ENCODE data around the gene DDX50. TPM values are rescaled to one million over a fixed set of nuclear protein-coding genes. Genes with fewer than 3 reads are reported as not detected.
A peak's percentile ranks its signal among the peaks of the same experiment; 100 is the strongest.

The DDX50 gene, protein sequence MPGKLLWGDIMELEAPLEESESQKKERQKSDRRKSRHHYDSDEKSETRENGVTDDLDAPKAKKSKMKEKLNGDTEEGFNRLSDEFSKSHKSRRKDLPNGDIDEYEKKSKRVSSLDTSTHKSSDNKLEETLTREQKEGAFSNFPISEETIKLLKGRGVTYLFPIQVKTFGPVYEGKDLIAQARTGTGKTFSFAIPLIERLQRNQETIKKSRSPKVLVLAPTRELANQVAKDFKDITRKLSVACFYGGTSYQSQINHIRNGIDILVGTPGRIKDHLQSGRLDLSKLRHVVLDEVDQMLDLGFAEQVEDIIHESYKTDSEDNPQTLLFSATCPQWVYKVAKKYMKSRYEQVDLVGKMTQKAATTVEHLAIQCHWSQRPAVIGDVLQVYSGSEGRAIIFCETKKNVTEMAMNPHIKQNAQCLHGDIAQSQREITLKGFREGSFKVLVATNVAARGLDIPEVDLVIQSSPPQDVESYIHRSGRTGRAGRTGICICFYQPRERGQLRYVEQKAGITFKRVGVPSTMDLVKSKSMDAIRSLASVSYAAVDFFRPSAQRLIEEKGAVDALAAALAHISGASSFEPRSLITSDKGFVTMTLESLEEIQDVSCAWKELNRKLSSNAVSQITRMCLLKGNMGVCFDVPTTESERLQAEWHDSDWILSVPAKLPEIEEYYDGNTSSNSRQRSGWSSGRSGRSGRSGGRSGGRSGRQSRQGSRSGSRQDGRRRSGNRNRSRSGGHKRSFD
- total RNA-seq = 10 to 100 TPM; 40.3 to 50.2 (median 43.9) TPM

DNA sequence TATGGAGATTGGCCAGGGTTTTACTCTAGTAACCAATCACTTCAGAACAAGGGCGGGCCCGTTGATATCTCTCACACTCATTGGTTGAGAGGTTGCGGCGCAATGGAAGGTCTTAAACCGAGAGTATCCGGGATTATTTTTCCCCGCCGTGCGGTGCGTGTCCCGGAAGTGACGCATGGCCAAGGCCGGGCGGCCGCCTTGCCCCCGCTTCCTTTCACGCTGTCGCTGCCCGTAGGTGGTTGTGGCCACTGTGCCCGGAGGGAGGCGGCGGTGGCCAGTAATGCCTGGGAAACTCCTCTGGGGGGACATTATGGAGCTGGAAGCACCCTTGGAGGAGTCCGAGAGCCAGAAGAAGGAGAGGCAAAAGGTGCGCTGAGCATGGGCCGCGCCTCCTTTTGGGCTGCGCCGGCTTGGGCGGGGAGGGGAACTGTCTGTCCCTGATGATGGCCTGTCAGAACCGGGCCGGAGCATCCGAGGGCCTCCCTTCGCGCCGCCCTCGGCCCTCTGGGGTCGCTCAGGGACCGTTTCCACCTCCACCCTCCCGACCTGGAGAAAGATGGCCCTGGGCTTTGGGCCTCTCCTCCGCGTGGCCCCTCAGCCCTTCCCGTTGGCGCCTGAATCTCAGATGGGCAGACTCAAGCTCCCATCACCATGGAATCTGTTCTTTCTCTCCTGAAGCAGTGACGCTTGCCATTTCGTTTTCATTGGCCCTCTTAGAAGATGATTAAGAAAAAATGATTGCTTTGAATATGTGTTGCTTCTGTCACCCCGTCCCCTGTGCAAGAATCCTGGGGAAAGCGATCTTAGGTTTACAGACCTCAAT is at the start of gene DDX50:
Gene DDX50 (plus strand): TSS at position 211 of the 823 bp plus-strand sequence. CDS start 70 bp downstream, at position 281.
- TF ChIP-seq, protein P1, sequence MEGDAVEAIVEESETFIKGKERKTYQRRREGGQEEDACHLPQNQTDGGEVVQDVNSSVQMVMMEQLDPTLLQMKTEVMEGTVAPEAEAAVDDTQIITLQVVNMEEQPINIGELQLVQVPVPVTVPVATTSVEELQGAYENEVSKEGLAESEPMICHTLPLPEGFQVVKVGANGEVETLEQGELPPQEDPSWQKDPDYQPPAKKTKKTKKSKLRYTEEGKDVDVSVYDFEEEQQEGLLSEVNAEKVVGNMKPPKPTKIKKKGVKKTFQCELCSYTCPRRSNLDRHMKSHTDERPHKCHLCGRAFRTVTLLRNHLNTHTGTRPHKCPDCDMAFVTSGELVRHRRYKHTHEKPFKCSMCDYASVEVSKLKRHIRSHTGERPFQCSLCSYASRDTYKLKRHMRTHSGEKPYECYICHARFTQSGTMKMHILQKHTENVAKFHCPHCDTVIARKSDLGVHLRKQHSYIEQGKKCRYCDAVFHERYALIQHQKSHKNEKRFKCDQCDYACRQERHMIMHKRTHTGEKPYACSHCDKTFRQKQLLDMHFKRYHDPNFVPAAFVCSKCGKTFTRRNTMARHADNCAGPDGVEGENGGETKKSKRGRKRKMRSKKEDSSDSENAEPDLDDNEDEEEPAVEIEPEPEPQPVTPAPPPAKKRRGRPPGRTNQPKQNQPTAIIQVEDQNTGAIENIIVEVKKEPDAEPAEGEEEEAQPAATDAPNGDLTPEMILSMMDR (IDR thresholded peaks at IDR 0.05) = peak in 1 of 3 donors; percentile 15
- TF ChIP-seq POLR2AphosphoS5 (IDR thresholded peaks at IDR 0.05) (peak in 2 of 3 donors; percentile 90 to 92), POLR2A (IDR thresholded peaks at IDR 0.05) (no peak)
- no peaks in the 10 kb centered on the region for H3K36me3 ChIP-seq
- no peaks in the 10 kb centered on the region for H3K27me3 ChIP-seq
- peak within 1 kb of the TSS; percentile 84 to 95 (median 87) for H3K4me3 ChIP-seq
- peak; percentile 96 to 99 for DNase-seq (ENCODE audit: low spot score in 2 of 2)
- H3K4me1 ChIP-seq = peaks cover 0 to 3% of the 10 kb centered on the region in 2 donors
- H3K9me3 ChIP-seq = no peaks in the 10 kb centered on the region
- peak within 1 kb of the TSS; percentile 98 to 100 for H3K27ac ChIP-seq
- intact Hi-C loops (cut with DNase I; ENCODE audit: low total_unique reads) = no loop called here

DNA sequence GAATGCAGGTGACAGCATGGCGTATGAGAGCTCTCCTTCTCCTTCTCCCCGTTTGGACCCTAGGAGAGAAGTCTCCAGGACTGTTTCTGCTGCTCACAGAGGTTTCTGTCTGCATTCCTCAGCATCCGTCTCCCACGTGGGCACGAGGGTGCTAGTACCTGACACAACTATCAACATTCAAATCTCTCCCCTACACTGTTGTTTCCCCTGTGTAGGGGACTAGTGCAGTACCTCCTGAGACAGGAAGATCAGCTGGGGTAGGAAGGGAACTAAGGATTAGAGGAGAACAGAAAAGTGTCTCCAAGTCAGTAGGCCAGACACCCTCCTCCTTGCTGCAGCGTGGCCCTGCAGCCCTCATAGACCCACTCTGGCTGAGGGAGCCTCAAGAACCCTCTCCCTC is 44.8 kb upstream of the DDX50 start:
- TF ChIP-seq POLR2AphosphoS5 (IDR thresholded peaks at IDR 0.05) (no peak), POLR2A (IDR thresholded peaks at IDR 0.05) (no peak)
- TF ChIP-seq, protein P1 (IDR thresholded peaks at IDR 0.05) = no peak
- Histone ChIP-seq H3K4me3 (no peak overlapping the region), H3K4me1 (no peaks in the 10 kb centered on the region), H3K36me3 (no peaks in the 10 kb centered on the region), H3K9me3 (peaks cover 9 to 10% of the 10 kb centered on the region in 2 donors), H3K27me3 (no peaks in the 10 kb centered on the region), H3K27ac (no peak overlapping the region)
- intact Hi-C loops (cut with DNase I; ENCODE audit: low total_unique reads) = no loop called here
- no peak for DNase-seq (ENCODE audit: low spot score in 2 of 2)

DNA sequence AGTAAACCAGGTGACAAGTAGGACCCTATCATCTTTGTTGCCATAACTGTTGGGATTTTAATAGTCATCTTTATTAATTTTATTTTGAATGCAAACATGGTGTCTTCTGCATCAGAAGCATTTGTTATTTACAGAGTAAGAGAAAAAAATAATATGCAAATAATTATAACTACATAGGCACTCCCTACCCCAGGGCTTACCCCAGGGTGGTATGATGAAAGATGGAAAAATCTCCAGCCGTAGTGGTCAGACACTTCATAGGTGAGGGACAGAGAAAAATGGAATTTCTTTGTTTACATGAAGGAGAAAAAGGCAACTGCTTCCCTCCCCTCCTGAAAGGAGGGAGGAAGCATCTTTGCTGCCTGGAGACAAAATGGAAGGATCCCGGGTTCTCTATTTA is 44.1 kb upstream of the DDX50 start:
- TF ChIP-seq, protein P1 (IDR thresholded peaks at IDR 0.05) = no peak
- no peak for TF ChIP-seq POLR2A (IDR thresholded peaks at IDR 0.05)
- no peak for TF ChIP-seq POLR2AphosphoS5 (IDR thresholded peaks at IDR 0.05)
- H3K4me3 ChIP-seq = no peak overlapping the region
- H3K9me3 ChIP-seq = peaks cover 13 to 14% of the 10 kb centered on the region in 2 donors
- no peak overlapping the region for H3K27ac ChIP-seq
- DNase-seq (ENCODE audit: low spot score in 2 of 2) = no peak
- H3K4me1 ChIP-seq = no peaks in the 10 kb centered on the region
- no peaks in the 10 kb centered on the region for H3K27me3 ChIP-seq
- H3K36me3 ChIP-seq = no peaks in the 10 kb centered on the region
- intact Hi-C loops (cut with DNase I; ENCODE audit: low total_unique reads) = no loop called here

DNA sequence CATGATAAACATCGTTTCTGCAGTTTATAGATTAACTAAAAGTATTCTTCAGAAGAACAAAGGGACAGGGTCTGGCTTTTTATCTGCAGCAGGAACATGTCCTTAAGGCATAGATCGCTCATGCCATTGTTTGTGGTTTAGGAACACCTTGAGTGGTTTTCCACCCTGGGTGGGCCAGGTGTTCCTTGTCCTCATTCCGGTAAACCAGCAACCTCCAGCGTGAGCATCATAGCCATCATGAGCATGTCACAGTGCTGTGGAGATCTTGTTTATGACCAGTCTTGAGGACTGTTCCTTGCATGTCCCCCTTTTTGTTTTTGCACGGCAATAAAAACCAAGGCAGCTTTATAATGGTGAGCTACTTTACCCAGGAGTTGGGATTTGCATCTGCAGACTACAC is 39.9 kb upstream of the DDX50 start:
- H3K27ac ChIP-seq = no peak overlapping the region
- H3K27me3 ChIP-seq = no peaks in the 10 kb centered on the region
- TF ChIP-seq, protein P1 (IDR thresholded peaks at IDR 0.05) = no peak
- H3K4me1 ChIP-seq = no peaks in the 10 kb centered on the region
- intact Hi-C loops (cut with DNase I; ENCODE audit: low total_unique reads) = no loop called here
- peaks cover 13 to 14% of the 10 kb centered on the region in 2 donors for H3K9me3 ChIP-seq
- H3K4me3 ChIP-seq = no peak overlapping the region
- H3K36me3 ChIP-seq = no peaks in the 10 kb centered on the region
- no peak for DNase-seq (ENCODE audit: low spot score in 2 of 2)
